HepG2 (cell line): ENCODE measurements around the gene KPNB1. TPM values are rescaled to one million over a fixed set of nuclear protein-coding genes. Genes with fewer than 3 reads are reported as not detected.

Source experiments
- E2F2 ChIP-seq: sonication (generic); formaldehyde crosslinking; IDR thresholded peaks from 2 replicates; pipeline ENCODE4 v1.4.0; 2020; ENCODE audit warnings: missing genetic modification reagents, borderline replicate concordance
- ELF1 ChIP-seq: sonication (generic); formaldehyde crosslinking; IDR thresholded peaks from 2 replicates; pipeline ENCODE4 v1.4.0; 2020; ENCODE audit warnings: missing genetic modification reagents
- EZH2 ChIP-seq: conservative IDR thresholded peaks from 2 replicates; pipeline ENCODE4 v1.6.1; 2012; ENCODE audit warnings: mild to moderate bottlenecking, low read depth, low read length, moderate library complexity
- HHEX ChIP-seq: IDR thresholded peaks from 2 replicates; pipeline ENCODE4 v1.6.1; 2016; ENCODE audit warnings: control low read depth
- HNRNPH1 ChIP-seq: fragments of 200-400 bp; formaldehyde crosslinking; optimal IDR thresholded peaks from 2 replicates; pipeline ENCODE3; 2017; ENCODE audit warnings: mild to moderate bottlenecking, low read depth, low read length
- MAF1 ChIP-seq: sonication (generic); formaldehyde crosslinking; IDR thresholded peaks from 2 replicates; pipeline ENCODE4 v1.5.0; 2020; ENCODE audit warnings: missing genetic modification reagents, borderline replicate concordance
- MAFG ChIP-seq: sonication (generic); formaldehyde crosslinking; IDR thresholded peaks from 2 replicates; pipeline ENCODE4 v1.5.1; 2020; ENCODE audit warnings: mild to moderate bottlenecking, missing genetic modification reagents
- MLXIP ChIP-seq: sonication (generic); formaldehyde crosslinking; IDR thresholded peaks from 2 replicates; pipeline ENCODE4 v1.9.0; 2021; ENCODE audit warnings: missing genetic modification reagents, borderline replicate concordance
- NBN ChIP-seq: fragments of 450-650 bp; conservative IDR thresholded peaks from 2 replicates; pipeline ENCODE4 v1.6.1; 2017
- PLRG1 ChIP-seq: fragments of 450-650 bp; conservative IDR thresholded peaks from 2 replicates; pipeline ENCODE4 v1.6.1; 2016
- RFXAP ChIP-seq: sonication (generic); formaldehyde crosslinking; IDR thresholded peaks from 2 replicates; pipeline ENCODE4 v1.4.0; 2020; ENCODE audit warnings: missing genetic modification reagents, borderline replicate concordance
- SP2 ChIP-seq: sonication (generic); formaldehyde crosslinking; IDR thresholded peaks from 2 replicates; pipeline ENCODE4 v1.5.1; 2020; ENCODE audit warnings: mild to moderate bottlenecking, missing genetic modification reagents
- SPEN ChIP-seq: sonication (generic); formaldehyde crosslinking; IDR thresholded peaks from 2 replicates; pipeline ENCODE4 v1.5.1; 2020; ENCODE audit warnings: low read depth, mild to moderate bottlenecking, missing genetic modification reagents
- SRSF9 ChIP-seq: fragments of 200-400 bp; formaldehyde crosslinking; IDR thresholded peaks from 2 replicates; pipeline ENCODE4 v1.6.1; 2018; ENCODE audit warnings: borderline replicate concordance, mild to moderate bottlenecking, low read depth, low read length; ENCODE audit not compliant: insufficient read depth, poor library complexity, severe bottlenecking
- SYNCRIP ChIP-seq: fragments of 200-400 bp; formaldehyde crosslinking; IDR thresholded peaks from 2 replicates; pipeline ENCODE4 v1.6.1; 2018; ENCODE audit warnings: mild to moderate bottlenecking, low read depth, low read length; ENCODE audit not compliant: insufficient read depth
- YEATS4 ChIP-seq: sonication (generic); formaldehyde crosslinking; IDR thresholded peaks from 2 replicates; pipeline ENCODE4 v1.4.0; 2020; ENCODE audit warnings: missing genetic modification reagents, borderline replicate concordance
- ZBTB21 ChIP-seq: sonication (generic); formaldehyde crosslinking; IDR thresholded peaks from 2 replicates; pipeline ENCODE4 v1.4.0; 2020; ENCODE audit warnings: missing genetic modification reagents
- ZNF143 ChIP-seq: sonication (generic); formaldehyde crosslinking; IDR thresholded peaks from 2 replicates; pipeline ENCODE4 v1.4.0; 2020; ENCODE audit warnings: missing genetic modification reagents
- polyA plus RNA-seq, 8 experiments: library from polyadenylated mRNA; depleted of rRNA in 3 of 8; stranded (reverse) in 7 of 8; unstranded in 1 of 8; fragments of >200 nt; fragmentation: Illumina TruSeq in 4 of 8; extraction: Trizol in 4 of 8; gene quantifications; 2 replicates each; pipeline versions ENCODE4 v1.2.1 to v1.2.3, GENCODE V29; 2011 to 2016; ENCODE audit warnings: low read depth in 4 of 8, missing spikeins in 1 of 8, mixed read lengths in 1 of 8; ENCODE audit not compliant: insufficient read depth in 1 of 8
- total RNA-seq, 5 experiments: library from RNA; depleted of rRNA; stranded (reverse); fragments of >200 nt; fragmentation: Illumina TruSeq; extraction: Trizol; gene quantifications; 2 replicates each; pipeline ENCODE4 v1.2.3, GENCODE V29; 2016; ENCODE audit warnings: low read depth in 1 of 5
- TF ChIP-seq, protein P1 (sequence below): sonication (generic); formaldehyde crosslinking; IDR thresholded peaks from 2 replicates; pipeline ENCODE4 v1.8.1; 2023; ENCODE audit warnings: mild to moderate bottlenecking, missing genetic modification reagents
- TF ChIP-seq, protein P2 (sequence below): sonication (generic); formaldehyde crosslinking; IDR thresholded peaks from 2 replicates; pipeline ENCODE4 v1.4.0; 2020; ENCODE audit warnings: missing genetic modification reagents, mild to moderate bottlenecking, borderline replicate concordance

KPNB1 gene
- total and polyA plus RNA-seq, 2 of the 13 experiments (the other 11 are each of a cell fraction or from before 2014, with no cell fraction given), result 164 to 424 TPM

DNA sequence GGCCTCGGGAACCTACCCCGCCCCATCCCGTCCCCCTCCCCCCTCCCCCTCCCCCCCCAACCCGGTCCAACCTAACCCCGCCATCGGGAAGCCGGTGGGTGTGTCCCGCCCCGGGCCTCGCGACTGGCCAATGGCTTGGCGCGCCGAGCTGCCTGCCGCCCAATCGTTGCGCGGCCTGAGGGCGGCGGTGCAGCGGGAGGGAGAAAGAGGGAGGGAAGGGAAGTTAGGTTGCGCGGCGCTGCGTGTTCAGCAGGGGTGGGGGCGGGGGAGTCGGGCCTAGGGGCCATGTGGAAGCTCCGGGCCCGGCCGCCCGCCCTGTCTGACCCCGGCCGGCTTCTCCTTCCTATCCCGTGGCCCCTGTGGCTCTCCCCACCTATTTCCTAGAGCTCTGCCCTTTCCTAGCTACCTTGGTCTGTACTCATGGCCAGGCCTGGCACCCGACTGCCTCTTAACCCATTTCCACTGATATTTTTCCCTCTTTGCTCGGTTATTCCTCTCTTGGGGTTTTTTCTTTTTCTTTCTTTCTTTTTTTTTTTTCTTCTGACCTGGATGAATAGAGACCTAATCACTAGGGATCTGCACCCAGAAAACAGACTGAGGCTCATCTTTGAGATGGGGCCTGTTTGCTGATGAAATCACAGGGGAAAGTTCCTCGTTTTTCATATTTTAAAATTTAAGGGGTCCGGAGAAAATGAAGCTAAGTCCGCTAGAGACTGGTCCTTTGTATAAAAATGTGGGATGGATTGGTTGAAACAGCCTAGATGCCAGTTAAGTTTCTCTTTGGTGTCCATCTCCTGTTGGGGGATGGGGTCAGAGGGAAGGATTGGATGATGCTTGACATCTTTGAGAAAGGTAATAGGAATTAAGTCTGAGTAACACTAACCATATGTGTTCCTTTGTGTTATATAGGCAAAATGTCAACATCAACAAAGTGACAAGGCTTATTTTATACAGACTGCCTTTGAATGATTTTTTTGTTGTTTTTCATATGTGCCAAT, 1.1 kb downstream of the KPNB1 start (continued):
- TF ChIP-seq SRSF9, result no peak
- peak; percentile 81 for TF ChIP-seq SPEN (CRISPR knock-in tag)
- no peak for TF ChIP-seq EZH2
- peak; percentile 72 for TF ChIP-seq ELF1
- TF ChIP-seq SP2 (CRISPR knock-in tag), result peak; percentile 93
- peak; percentile 84 for TF ChIP-seq YEATS4 (CRISPR knock-in tag)
- TF ChIP-seq MAF1 (CRISPR knock-in tag), result no peak
- no peak for TF ChIP-seq ZBTB21
- peak; percentile 88 for TF ChIP-seq RFXAP (CRISPR knock-in tag)
- 0 out of 2 replicates have a peak, but pooled peaks have one; percentile 22 for TF ChIP-seq MLXIP (CRISPR knock-in tag)
- TF ChIP-seq, protein P1, sequence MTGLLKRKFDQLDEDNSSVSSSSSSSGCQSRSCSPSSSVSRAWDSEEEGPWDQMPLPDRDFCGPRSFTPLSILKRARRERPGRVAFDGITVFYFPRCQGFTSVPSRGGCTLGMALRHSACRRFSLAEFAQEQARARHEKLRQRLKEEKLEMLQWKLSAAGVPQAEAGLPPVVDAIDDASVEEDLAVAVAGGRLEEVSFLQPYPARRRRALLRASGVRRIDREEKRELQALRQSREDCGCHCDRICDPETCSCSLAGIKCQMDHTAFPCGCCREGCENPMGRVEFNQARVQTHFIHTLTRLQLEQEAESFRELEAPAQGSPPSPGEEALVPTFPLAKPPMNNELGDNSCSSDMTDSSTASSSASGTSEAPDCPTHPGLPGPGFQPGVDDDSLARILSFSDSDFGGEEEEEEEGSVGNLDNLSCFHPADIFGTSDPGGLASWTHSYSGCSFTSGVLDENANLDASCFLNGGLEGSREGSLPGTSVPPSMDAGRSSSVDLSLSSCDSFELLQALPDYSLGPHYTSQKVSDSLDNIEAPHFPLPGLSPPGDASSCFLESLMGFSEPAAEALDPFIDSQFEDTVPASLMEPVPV (CRISPR knock-in tag), result no peak
- no peak for TF ChIP-seq ZNF143
- no peak for TF ChIP-seq MAFG (CRISPR knock-in tag)
- TF ChIP-seq E2F2 (CRISPR knock-in tag), result 0 out of 2 replicates have a peak, but pooled peaks have one; percentile 89
- no peak for TF ChIP-seq SYNCRIP
- TF ChIP-seq NBN, result no peak
- TF ChIP-seq, protein P2, sequence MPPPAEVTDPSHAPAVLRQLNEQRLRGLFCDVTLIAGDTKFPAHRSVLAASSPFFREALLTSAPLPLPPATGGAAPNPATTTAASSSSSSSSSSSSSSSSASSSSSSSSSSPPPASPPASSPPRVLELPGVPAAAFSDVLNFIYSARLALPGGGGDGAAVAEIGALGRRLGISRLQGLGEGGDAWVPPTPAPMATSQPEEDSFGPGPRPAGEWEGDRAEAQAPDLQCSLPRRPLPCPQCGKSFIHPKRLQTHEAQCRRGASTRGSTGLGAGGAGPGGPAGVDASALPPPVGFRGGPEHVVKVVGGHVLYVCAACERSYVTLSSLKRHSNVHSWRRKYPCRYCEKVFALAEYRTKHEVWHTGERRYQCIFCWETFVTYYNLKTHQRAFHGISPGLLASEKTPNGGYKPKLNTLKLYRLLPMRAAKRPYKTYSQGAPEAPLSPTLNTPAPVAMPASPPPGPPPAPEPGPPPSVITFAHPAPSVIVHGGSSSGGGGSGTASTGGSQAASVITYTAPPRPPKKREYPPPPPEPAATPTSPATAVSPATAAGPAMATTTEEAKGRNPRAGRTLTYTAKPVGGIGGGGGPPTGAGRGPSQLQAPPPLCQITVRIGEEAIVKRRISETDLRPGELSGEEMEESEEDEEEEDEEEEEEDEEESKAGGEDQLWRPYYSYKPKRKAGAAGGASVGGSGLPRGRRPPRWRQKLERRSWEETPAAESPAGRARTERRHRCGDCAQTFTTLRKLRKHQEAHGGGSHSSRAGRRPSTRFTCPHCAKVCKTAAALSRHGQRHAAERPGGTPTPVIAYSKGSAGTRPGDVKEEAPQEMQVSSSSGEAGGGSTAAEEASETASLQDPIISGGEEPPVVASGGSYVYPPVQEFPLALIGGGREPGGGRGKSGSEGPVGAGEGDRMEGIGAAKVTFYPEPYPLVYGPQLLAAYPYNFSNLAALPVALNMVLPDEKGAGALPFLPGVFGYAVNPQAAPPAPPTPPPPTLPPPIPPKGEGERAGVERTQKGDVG (CRISPR knock-in tag), result no peak
- no peak for TF ChIP-seq HHEX (CRISPR knock-in tag)
- TF ChIP-seq HNRNPH1, result no peak
- no peak for TF ChIP-seq PLRG1
